Measurements from ENCODE around the gene ZC3H18.

ZC3H18 gene

GRCh38 chr16:88524274-88524972, 45.8 kb upstream of the ZC3H18 start:
- no peak for TF ChIP-seq EGR1 (IDR thresholded peaks at IDR 0.05)

GRCh38 chr16:88524973-88525662, 45.1 kb upstream of the ZC3H18 start:
- no peak for TF ChIP-seq REST (IDR thresholded peaks at IDR 0.05; ENCODE audit: low read depth)
- no peak for TF ChIP-seq TAF1 (IDR thresholded peaks at IDR 0.05; ENCODE audit: low read depth)
- no peak for TF ChIP-seq MAX (IDR thresholded peaks at IDR 0.05)
- no peak for TF ChIP-seq EP300 (IDR thresholded peaks at IDR 0.05; ENCODE audit: borderline replicate concordance)
- TF ChIP-seq FOXM1 (IDR thresholded peaks at IDR 0.05; ENCODE audit: borderline replicate concordance, low read depth), result no peak
- TF ChIP-seq EGR1 (IDR thresholded peaks at IDR 0.05), result no peak
- no peak for TF ChIP-seq TEAD4 (IDR thresholded peaks at IDR 0.05)
- TF ChIP-seq TCF12 (IDR thresholded peaks at IDR 0.05; ENCODE audit: low read depth), result no peak
- TF ChIP-seq CREB1 (IDR thresholded peaks at IDR 0.05; ENCODE audit: low read depth), result no peak
- no peak for TF ChIP-seq YY1 (IDR thresholded peaks at IDR 0.05; ENCODE audit: low read depth)
- TF ChIP-seq USF1 (IDR thresholded peaks at IDR 0.05), result no peak
- no peak for TF ChIP-seq ZBTB7A (IDR thresholded peaks at IDR 0.05; ENCODE audit: low read depth)
- TF ChIP-seq CEBPB (IDR thresholded peaks at IDR 0.05), result no peak
- TF ChIP-seq NFIC (IDR thresholded peaks at IDR 0.05), result no peak

GRCh38 chr16:88525663-88525990, 44.6 kb upstream of the ZC3H18 start:
- TF ChIP-seq YY1 (IDR thresholded peaks at IDR 0.05; ENCODE audit: low read depth) (no peak), MAX (IDR thresholded peaks at IDR 0.05) (no peak), CREB1 (IDR thresholded peaks at IDR 0.05; ENCODE audit: low read depth) (no peak), NFIC (IDR thresholded peaks at IDR 0.05) (no peak), EGR1 (IDR thresholded peaks at IDR 0.05) (no peak), EP300 (IDR thresholded peaks at IDR 0.05; ENCODE audit: borderline replicate concordance) (no peak), TCF12 (IDR thresholded peaks at IDR 0.05; ENCODE audit: low read depth) (no peak), REST (IDR thresholded peaks at IDR 0.05; ENCODE audit: low read depth) (no peak), CEBPB (IDR thresholded peaks at IDR 0.05) (no peak), ZBTB7A (IDR thresholded peaks at IDR 0.05; ENCODE audit: low read depth) (no peak), RAD21 (IDR thresholded peaks at IDR 0.05; ENCODE audit: low read depth) (no peak), TAF1 (IDR thresholded peaks at IDR 0.05; ENCODE audit: low read depth) (no peak), FOXM1 (IDR thresholded peaks at IDR 0.05; ENCODE audit: borderline replicate concordance, low read depth) (no peak), USF1 (IDR thresholded peaks at IDR 0.05) (no peak), TEAD4 (IDR thresholded peaks at IDR 0.05) (no peak)

- TF ChIP-seq CREB1 (IDR thresholded peaks at IDR 0.05; ENCODE audit: low read depth), result no peak
- no peak for TF ChIP-seq TEAD4 (IDR thresholded peaks at IDR 0.05)
- no peak for TF ChIP-seq EP300 (IDR thresholded peaks at IDR 0.05; ENCODE audit: borderline replicate concordance)
- no peak for TF ChIP-seq NFIC (IDR thresholded peaks at IDR 0.05)
- no peak for TF ChIP-seq RAD21 (IDR thresholded peaks at IDR 0.05; ENCODE audit: low read depth)
- no peak for TF ChIP-seq ZBTB7A (IDR thresholded peaks at IDR 0.05; ENCODE audit: low read depth)
- TF ChIP-seq TCF12 (IDR thresholded peaks at IDR 0.05; ENCODE audit: low read depth), result no peak
- no peak for TF ChIP-seq CEBPB (IDR thresholded peaks at IDR 0.05)
- no peak for TF ChIP-seq MAX (IDR thresholded peaks at IDR 0.05)
- no peak for TF ChIP-seq USF1 (IDR thresholded peaks at IDR 0.05)
- no peak for TF ChIP-seq TAF1 (IDR thresholded peaks at IDR 0.05; ENCODE audit: low read depth)
- TF ChIP-seq REST (IDR thresholded peaks at IDR 0.05; ENCODE audit: low read depth), result no peak
Observed at GRCh38 chr16:88526008-88526905, 43.9 kb upstream of the ZC3H18 start.
